IMR-90 (cell line): Measurements from ENCODE around the gene MFSD2B. TPM values are rescaled to one million over a fixed set of nuclear protein-coding genes. Genes with fewer than 3 reads are reported as not detected.

Source experiments
- ATAC-seq: fragments of 200-7000 bp; cut with Tn5 transposase; 2 replicates; pipeline ENCODE4 v1.9.1; 2020; ENCODE audit warnings: low read depth, mild to moderate bottlenecking, moderate library complexity
- BruUV-seq: library from RNA; stranded (reverse); fragments of 400-500 nt; replicated peaks from 2 replicates; lab custom pipeline; 2021; lab: Mats Ljungman, UMichigan
- CTCF ChIA-PET: fragments of 300-600 bp; formaldehyde crosslinking; extraction: SDS; loops from one replicate; lab custom pipeline; 2021; ENCODE audit warnings: antibody characterized with exemption; lab: Yijun Ruan, JAX
- POLR2A ChIA-PET: fragments of 300-600 bp; sonication (Branson Sonifier 250); formaldehyde crosslinking; loops from one replicate; lab custom pipeline; 2022; ENCODE audit warnings: antibody characterized with exemption; ENCODE audit not compliant: unreplicated experiment; lab: Charles Lee
- DNase-seq: peaks from one replicate; pipeline ENCODE4 v3.0.0; 2013
- H2AFZ ChIP-seq: replicated peaks from 2 replicates; pipeline ENCODE3; 2013; ENCODE audit warnings: low read length, mild to moderate bottlenecking; ENCODE audit not compliant: poor library complexity
- H2AK5ac ChIP-seq: 2 replicates; pipeline ENCODE4 v1.6.1; 2013; ENCODE audit warnings: low read depth, low read length, inconsistent platforms
- H2AK9ac ChIP-seq: replicated peaks from 2 replicates; pipeline ENCODE3; 2013; ENCODE audit warnings: mild to moderate bottlenecking, low read depth, low read length, moderate library complexity; ENCODE audit not compliant: poor library complexity
- H2BK120ac ChIP-seq: 2 replicates; pipeline ENCODE4 v1.6.1; 2013; ENCODE audit warnings: low read depth, low read length, inconsistent platforms
- H2BK15ac ChIP-seq: 3 replicates; pipeline ENCODE4 v1.6.1; 2013; ENCODE audit warnings: low read depth, low read length, inconsistent platforms
- H2BK20ac ChIP-seq: 2 replicates; pipeline ENCODE4 v1.6.1; 2013; ENCODE audit warnings: low read depth, mild to moderate bottlenecking, inconsistent platforms, low read length, moderate library complexity
- H2BK5ac ChIP-seq: 2 replicates; pipeline ENCODE4 v1.6.1; 2013; ENCODE audit warnings: mild to moderate bottlenecking, low read depth, low read length, inconsistent platforms; ENCODE audit not compliant: poor library complexity, severe bottlenecking
- H3K14ac ChIP-seq: replicated peaks from 2 replicates; pipeline ENCODE4 v1.6.1; 2013; ENCODE audit warnings: low read depth, low read length, inconsistent platforms
- H3K18ac ChIP-seq: 2 replicates; pipeline ENCODE4 v1.6.1; 2013; ENCODE audit warnings: low read depth, low read length, control low read depth
- H3K23ac ChIP-seq: 2 replicates; pipeline ENCODE4 v1.6.1; 2013; ENCODE audit warnings: low read depth, low read length, inconsistent platforms
- H3K27ac ChIP-seq: 2 replicates; pipeline ENCODE4 v1.5.1; 2013; ENCODE audit warnings: mild to moderate bottlenecking, control low read depth, low read length; ENCODE audit not compliant: insufficient read depth
- H3K27me3 ChIP-seq: 2 replicates; pipeline ENCODE4 v1.6.1; 2013; ENCODE audit warnings: low read length; ENCODE audit not compliant: control insufficient read depth, insufficient read depth
- H3K36me3 ChIP-seq: 2 replicates; pipeline ENCODE4 v1.6.1; 2013; ENCODE audit warnings: low read length, mixed read lengths; ENCODE audit not compliant: control insufficient read depth, insufficient read depth
- H3K4ac ChIP-seq: 2 replicates; pipeline ENCODE4 v1.6.1; 2013; ENCODE audit warnings: low read depth, low read length, inconsistent platforms
- H3K4me1 ChIP-seq: 2 replicates; pipeline ENCODE4 v1.6.1; 2013; ENCODE audit warnings: low read length, mixed read lengths; ENCODE audit not compliant: control insufficient read depth, insufficient read depth
- H3K4me2 ChIP-seq: 2 replicates; pipeline ENCODE4 v1.6.1; 2013; ENCODE audit warnings: low read depth, mild to moderate bottlenecking, control low read depth, low read length, moderate library complexity
- H3K4me3 ChIP-seq: 2 replicates; pipeline ENCODE4 v1.5.1; 2013; ENCODE audit warnings: low read depth, mild to moderate bottlenecking, control low read depth, low read length, moderate library complexity; ENCODE audit not compliant: insufficient read depth
- H3K56ac ChIP-seq: 2 replicates; pipeline ENCODE4 v1.6.1; 2013; ENCODE audit warnings: low read length, inconsistent platforms; ENCODE audit not compliant: insufficient read depth; ENCODE audit errors: extremely low read depth
- H3K79me1 ChIP-seq, 2 experiments: 2 replicates each; pipeline ENCODE4 v1.6.1; 2013; ENCODE audit warnings: low read length in 2 of 2, inconsistent platforms in 1 of 2, low read depth in 1 of 2
- H3K9ac ChIP-seq: 2 replicates; pipeline ENCODE4 v1.6.1; 2013; ENCODE audit warnings: low read depth, low read length, control low read depth
- H3K9me1 ChIP-seq: 2 replicates; pipeline ENCODE4 v1.6.1; 2013; ENCODE audit warnings: low read length, inconsistent platforms; ENCODE audit not compliant: insufficient read depth
- H3K9me3 ChIP-seq: 2 replicates; pipeline ENCODE4 v1.6.1; 2013; ENCODE audit warnings: low read length; ENCODE audit not compliant: control insufficient read depth, insufficient read depth
- H4K20me1 ChIP-seq: 2 replicates; pipeline ENCODE4 v1.6.1; 2013; ENCODE audit warnings: low read length, inconsistent platforms; ENCODE audit not compliant: insufficient read depth
- H4K5ac ChIP-seq: 2 replicates; pipeline ENCODE4 v1.6.1; 2013; ENCODE audit warnings: mild to moderate bottlenecking, low read depth, low read length, control low read depth
- H4K8ac ChIP-seq, 2 experiments: 2 replicates each; pipeline ENCODE4 v1.6.1; 2013; ENCODE audit warnings: low read depth in 2 of 2, low read length in 2 of 2, control low read depth in 1 of 2, inconsistent platforms in 1 of 2
- H4K91ac ChIP-seq: 2 replicates; pipeline ENCODE4 v1.6.1; 2013; ENCODE audit warnings: low read depth, low read length, inconsistent platforms; ENCODE audit not compliant: insufficient read depth
- BHLHE40 ChIP-seq: fragments of 150-350 bp; IDR thresholded peaks from 2 replicates; pipeline ENCODE4 v1.6.1; 2016; ENCODE audit warnings: mild to moderate bottlenecking, low read depth, low read length
- CEBPB ChIP-seq: IDR thresholded peaks from 2 replicates; pipeline ENCODE4 v1.6.1; 2012; ENCODE audit warnings: low read depth, low read length, improper control_type of control experiment
- CHD1 ChIP-seq: IDR thresholded peaks from 2 replicates; pipeline ENCODE4 v1.6.1; 2012; ENCODE audit warnings: low read depth, low read length, improper control_type of control experiment
- ELK1 ChIP-seq: fragments of 150-350 bp; IDR thresholded peaks from 2 replicates; pipeline ENCODE4 v1.6.1; 2016; ENCODE audit warnings: low read depth, mild to moderate bottlenecking, low read length, moderate library complexity, borderline replicate concordance
- FOS ChIP-seq: fragments of 150-350 bp; IDR thresholded peaks from 2 replicates; pipeline ENCODE4 v1.6.1; 2016; ENCODE audit warnings: low read depth, low read length
- MAFK ChIP-seq: IDR thresholded peaks from 2 replicates; pipeline ENCODE4 v1.6.1; 2012; ENCODE audit warnings: low read depth, low read length, improper control_type of control experiment
- MAZ ChIP-seq: IDR thresholded peaks from 2 replicates; pipeline ENCODE4 v1.6.1; 2012; ENCODE audit warnings: low read depth, mild to moderate bottlenecking, low read length, improper control_type of control experiment, moderate library complexity, borderline replicate concordance
- MXI1 ChIP-seq: IDR thresholded peaks from 2 replicates; pipeline ENCODE4 v1.6.1; 2012; ENCODE audit warnings: low read depth, mild to moderate bottlenecking, low read length, moderate library complexity, borderline replicate concordance
- NFE2L2 ChIP-seq: fragments of 150-350 bp; IDR thresholded peaks from 2 replicates; pipeline ENCODE4 v1.6.1; 2016; ENCODE audit warnings: low read depth, mild to moderate bottlenecking, low read length
- POLR2A ChIP-seq: IDR thresholded peaks from 2 replicates; pipeline ENCODE4 v1.6.1; 2012; ENCODE audit warnings: mild to moderate bottlenecking, low read depth, low read length
- RAD21 ChIP-seq: IDR thresholded peaks from 2 replicates; pipeline ENCODE4 v1.6.1; 2012; ENCODE audit warnings: low read length, improper control_type of control experiment
- RCOR1 ChIP-seq: IDR thresholded peaks from 2 replicates; pipeline ENCODE4 v1.6.1; 2012; ENCODE audit warnings: mild to moderate bottlenecking, low read length, improper control_type of control experiment; ENCODE audit not compliant: insufficient replicate concordance
- RFX5 ChIP-seq: IDR thresholded peaks from 2 replicates; pipeline ENCODE4 v1.8.0; 2012; ENCODE audit warnings: low read depth, mild to moderate bottlenecking, low read length, moderate library complexity
- SMC3 ChIP-seq: fragments of 150-350 bp; IDR thresholded peaks from 2 replicates; pipeline ENCODE4 v1.6.1; 2016; ENCODE audit warnings: low read depth, mild to moderate bottlenecking, antibody characterized with exemption, low read length, moderate library complexity
- USF2 ChIP-seq: fragments of 150-350 bp; IDR thresholded peaks from 2 replicates; pipeline ENCODE4 v1.6.1; 2017; ENCODE audit warnings: mild to moderate bottlenecking, antibody characterized with exemption, low read length, low read depth
- WGBS, 2 experiments: methylation state at CpG; one replicate each; pipeline versions ENCODE4 v1.1.5 to v1.1.7; 2013; ENCODE audit warnings: missing lambda C conversion rate in 2 of 2; ENCODE audit not compliant: insufficient read length in 1 of 2; ENCODE audit errors: extremely low coverage in 2 of 2; 5-methylcytosine and 5-hydroxymethylcytosine counted together
- dilution Hi-C: fragments of 300-500 bp; cut with HindIII; formaldehyde crosslinking; loops from one replicate; pipeline ENCODE4 v1.14.3; 2018; ENCODE audit warnings: low sequenced_read_pairs; ENCODE audit not compliant: unreplicated experiment
- in situ Hi-C: fragments of 300-500 bp; cut with MboI; formaldehyde crosslinking; loops from 3 replicates; pipeline ENCODE4 v1.14.3; 2019; ENCODE audit warnings: low sequenced_read_pairs, inconsistent platforms, mixed read lengths
- intact Hi-C: fragments of 100-400 bp; cut with micrococcal nuclease; formaldehyde crosslinking; loops from 2 replicates; pipeline ENCODE4 v1.10.0; 2022
- polyA plus RNA-seq, 3 experiments: library from polyadenylated mRNA; depleted of rRNA; stranded (reverse); fragments of >200 nt; gene quantifications; 2 replicates each; pipeline ENCODE4 v1.2.3, GENCODE V29; 2012; ENCODE audit warnings: low replicate concordance in 1 of 3
- total RNA-seq: library from RNA; depleted of rRNA; stranded (reverse); fragments of >200 nt; gene quantifications from 2 replicates; pipeline ENCODE4 v1.2.3, GENCODE V29; 2012

Gene MFSD2B
- total and polyA plus RNA-seq, 2 of the 4 experiments (the other 2 are of a cell fraction) = 0.05 TPM; not detected in 1

GRCh38 chr2:24073816-24074215 is 63.9 kb downstream of the MFSD2B start:
- no peak overlapping the region for H3K18ac ChIP-seq
- no peak overlapping the region for H2BK15ac ChIP-seq
- H3K36me3 ChIP-seq = peaks cover 13% of the 10 kb centered on the region
- ChIA-PET POLR2A (no interaction called here), CTCF (interaction anchor here (0.6 kb wide), 1 partner anchor 147 kb away, joined by 3 read pairs; the partner anchor contains the start of gene ATAD2B)
- no peak overlapping the region for H3K9ac ChIP-seq
- no TSS peak for BruUV-seq
- H3K23ac ChIP-seq = no peak overlapping the region
- no peak overlapping the region for H4K5ac ChIP-seq
- no peaks in the 10 kb centered on the region for H3K9me3 ChIP-seq
- H3K14ac ChIP-seq = no peak overlapping the region
- no peak overlapping the region for H3K56ac ChIP-seq
- H2AK5ac ChIP-seq = no peak overlapping the region
- DNase-seq = no peak
- no peak overlapping the region for H2AFZ ChIP-seq
- H2BK20ac ChIP-seq = no peak overlapping the region
- H2AK9ac ChIP-seq = no peak overlapping the region
- dilution Hi-C loops = no loop called here
- peaks cover 3% of the 10 kb centered on the region; the same call in 1 of the 2 replicates for H3K4me1 ChIP-seq
- TF ChIP-seq CEBPB (no peak), RCOR1 (no peak), MXI1 (no peak), ELK1 (no peak), MAZ (no peak), RAD21 (no peak), NFE2L2 (no peak), MAFK (no peak), SMC3 (no peak), BHLHE40 (no peak), CHD1 (no peak), USF2 (no peak), RFX5 (no peak), FOS (no peak), POLR2A (no peak)
- H3K27ac ChIP-seq = no peak overlapping the region
- intact Hi-C loops = no loop called here
- no peak overlapping the region for H2BK5ac ChIP-seq
- in situ Hi-C loops = loop anchor here (10.0 kb wide), 1 partner anchor 249 kb away; no protein-coding TSS in a partner anchor
- no peak overlapping the region for H3K4me3 ChIP-seq
- H4K91ac ChIP-seq = no peak overlapping the region
- H3K4ac ChIP-seq = no peak overlapping the region
- H3K9me1 ChIP-seq = peaks cover 6% of the 10 kb centered on the region; the same call in 1 of the 2 replicates
- no peaks in the 10 kb centered on the region for H3K27me3 ChIP-seq
- H3K4me2 ChIP-seq = no peak overlapping the region
- peaks cover 27 to 48% of the 10 kb centered on the region in 2 experiments for H3K79me1 ChIP-seq
- no peaks in the 10 kb centered on the region; the same call in 1 of the 2 replicates for H4K20me1 ChIP-seq
- H2BK120ac ChIP-seq = no peak overlapping the region
- no CpG with 5 or more reads among the region's 6 CpGs for WGBS, 2 experiments
- H4K8ac ChIP-seq = no peak overlapping the region
- ATAC-seq = no peak
